Naive thymus-derived CD8-positive, alpha-beta T cell (primary cell): ENCODE data around the gene EPOP. TPM values are rescaled to one million over a fixed set of nuclear protein-coding genes. Genes with fewer than 3 reads are reported as not detected.

Source experiments
- ATAC-seq, 2 donors: fragments of 150-1000 bp; cut with Tn5 transposase in 1 of 2; sonication (Bioruptor Pico), chemical (Tn5 transposase) in 1 of 2; 1 replicate in 1 of 2; 2 replicates in 1 of 2; pipeline ENCODE4 v1.10.0; 2021; ENCODE audit warnings: mild to moderate bottlenecking in 2 of 2, moderate library complexity in 2 of 2
- POLR2A ChIA-PET: fragments of 350-600 bp; sonication (Branson Sonifier 250); formaldehyde crosslinking; loops from one replicate; lab custom pipeline; 2021; ENCODE audit warnings: antibody characterized with exemption; lab: Charles Lee
- DNase-seq, 10 donors: peaks; one replicate each; pipeline versions ENCODE4 v3.0.0 to v3.0.0-alpha.2; 2020 to 2022
- H3K27ac Mint-ChIP-seq, 10 donors: one replicate each; pipeline ENCODE4 v1.8.0; 2020 to 2022; ENCODE audit warnings: mild to moderate bottlenecking in 10 of 10, mixed read lengths in 10 of 10, moderate library complexity in 4 of 10, inconsistent platforms in 1 of 10
- H3K27me3 Mint-ChIP-seq, 5 donors: one replicate each; pipeline ENCODE4 v1.8.0; 2021 to 2022; ENCODE audit warnings: mixed read lengths in 5 of 5
- H3K36me3 Mint-ChIP-seq, 3 donors: one replicate each; pipeline ENCODE4 v1.8.0; 2020 to 2022; ENCODE audit warnings: mixed read lengths in 3 of 3, mild to moderate bottlenecking in 2 of 3, inconsistent platforms in 1 of 3
- H3K4me1 Mint-ChIP-seq, 4 donors: one replicate each; pipeline ENCODE4 v1.8.0; 2021 to 2022; ENCODE audit warnings: mixed read lengths in 4 of 4
- H3K4me3 Mint-ChIP-seq, 10 donors: one replicate each; pipeline ENCODE4 v1.8.0; 2020 to 2022; ENCODE audit warnings: mild to moderate bottlenecking in 10 of 10, mixed read lengths in 10 of 10, moderate library complexity in 6 of 10, inconsistent platforms in 1 of 10
- H3K9me3 Mint-ChIP-seq, 9 donors: one replicate each; pipeline ENCODE4 v1.8.0; 2020 to 2022; ENCODE audit warnings: mixed read lengths in 9 of 9, mild to moderate bottlenecking in 3 of 9, inconsistent platforms in 1 of 9, moderate library complexity in 1 of 9
- polyA plus RNA-seq, 3 donors: library from polyadenylated mRNA; unstranded; fragments of 300-500 nt; fragmentation: Illumina TruSeq; gene quantifications; one replicate each; pipeline ENCODE4 v1.2.3, GENCODE V29; 2021
- total RNA-seq, 8 experiments: library from RNA in 2 of 8; stranded (reverse) in 2 of 8; gene quantifications; one replicate each; pipeline ENCODE4 v1.2.3 and lab custom pipeline; 2021 to 2026

EPOP gene
- total and polyA plus RNA-seq, 5 experiments from 2014 or later, result 0.04 to 1.2 (median 0.63) TPM; not detected in 1

- H3K4me3 Mint-ChIP-seq, result no peak overlapping the region
- ATAC-seq, result no peak
- H3K9me3 Mint-ChIP-seq, result no peaks in the 10 kb centered on the region
- H3K36me3 Mint-ChIP-seq, result no peaks in the 10 kb centered on the region
- no peak for DNase-seq
- peaks cover 36 to 73% (median 56%) of the 10 kb centered on the region in 5 donors for H3K27me3 Mint-ChIP-seq
- no peak overlapping the region for H3K27ac Mint-ChIP-seq
- POLR2A ChIA-PET, result interaction anchor here (0.6 kb wide), 1 partner anchor 34 kb away, joined by 3 read pairs; no protein-coding TSS in a partner anchor
- H3K4me1 Mint-ChIP-seq, result peaks cover 5 to 18% (median 9%) of the 10 kb centered on the region in 4 donors
Measured at GRCh38 chr17:38667787-38668122, 7.0 kb downstream of the EPOP start.

GRCh38 chr17:38667099-38667786, 7.5 kb downstream of the EPOP start:
- H3K27me3 Mint-ChIP-seq, result peaks cover 33 to 68% (median 54%) of the 10 kb centered on the region in 5 donors
- DNase-seq, result peak in 8 of 10 donors; percentile 12 to 61 (median 42)
- peak overlapping the region in 1 of 10 donors; percentile 10 for H3K27ac Mint-ChIP-seq
- H3K4me3 Mint-ChIP-seq, result no peak overlapping the region
- peaks cover 5 to 17% (median 7%) of the 10 kb centered on the region in 4 donors for H3K4me1 Mint-ChIP-seq
- peak; percentile 35 to 65 for ATAC-seq
- H3K36me3 Mint-ChIP-seq, result peaks cover 0 to under 1% (median 0%) of the 10 kb centered on the region in 3 donors
- POLR2A ChIA-PET, result interaction anchor here (0.6 to 0.7 kb wide), 2 partner anchors 34 to 135 kb away, joined by 3 to 4 read pairs; no protein-coding TSS in a partner anchor
- H3K9me3 Mint-ChIP-seq, result no peaks in the 10 kb centered on the region

- no peaks in the 10 kb centered on the region for H3K9me3 Mint-ChIP-seq
- H3K27ac Mint-ChIP-seq, result no peak overlapping the region
- H3K4me3 Mint-ChIP-seq, result no peak overlapping the region
- peaks cover under 1 to 6% (median 2%) of the 10 kb centered on the region in 4 donors for H3K4me1 Mint-ChIP-seq
- peaks cover 13 to 37% (median 31%) of the 10 kb centered on the region in 5 donors for H3K27me3 Mint-ChIP-seq
- ATAC-seq (no peak), DNase-seq (peak in 1 of 10 donors; percentile 44)
- peaks cover 0 to 2% (median 0%) of the 10 kb centered on the region in 3 donors for H3K36me3 Mint-ChIP-seq
- POLR2A ChIA-PET, result no interaction called here
Measured at GRCh38 chr17:38663964-38664644, 10.7 kb downstream of the EPOP start.

- H3K27ac Mint-ChIP-seq, result no peak overlapping the region
- no peak for DNase-seq
- H3K4me1 Mint-ChIP-seq, result peaks cover 9 to 15% (median 9%) of the 10 kb centered on the region in 4 donors
- no peaks in the 10 kb centered on the region for H3K9me3 Mint-ChIP-seq
- POLR2A ChIA-PET, result no interaction called here
- H3K36me3 Mint-ChIP-seq, result peaks cover 0 to 2% (median 0%) of the 10 kb centered on the region in 3 donors
- ATAC-seq, result peak; percentile 65 to 66
- no peak overlapping the region for H3K4me3 Mint-ChIP-seq
- H3K27me3 Mint-ChIP-seq, result peaks cover 6 to 35% (median 24%) of the 10 kb centered on the region in 5 donors
Measured at GRCh38 chr17:38663125-38663751, 11.5 kb downstream of the EPOP start.

GRCh38 chr17:38660097-38661025, 14.4 kb downstream of the EPOP start:
- Mint-ChIP-seq H3K4me1 (peaks cover 11 to 22% (median 18%) of the 10 kb centered on the region in 4 donors), H3K36me3 (peaks cover 0 to 2% (median 0%) of the 10 kb centered on the region in 3 donors), H3K27ac (peak overlapping the region in 2 of 10 donors; percentile 32 to 57), H3K27me3 (peaks cover 2 to 35% (median 23%) of the 10 kb centered on the region in 5 donors), H3K9me3 (no peaks in the 10 kb centered on the region), H3K4me3 (no peak overlapping the region)
- POLR2A ChIA-PET, result no interaction called here
- DNase-seq, result no peak
- no peak for ATAC-seq

GRCh38 chr17:38659415-38659814, 15.3 kb downstream of the EPOP start:
- DNase-seq (no peak), ATAC-seq (no peak)
- peaks cover 0 to 2% (median 0%) of the 10 kb centered on the region in 3 donors for H3K36me3 Mint-ChIP-seq
- POLR2A ChIA-PET, result no interaction called here
- no peak overlapping the region for H3K4me3 Mint-ChIP-seq
- peaks cover 13 to 26% (median 21%) of the 10 kb centered on the region in 4 donors for H3K4me1 Mint-ChIP-seq
- H3K9me3 Mint-ChIP-seq, result no peaks in the 10 kb centered on the region
- no peak overlapping the region for H3K27ac Mint-ChIP-seq
- H3K27me3 Mint-ChIP-seq, result peaks cover 2 to 38% (median 23%) of the 10 kb centered on the region in 5 donors

- H3K4me1 Mint-ChIP-seq, result peaks cover 13 to 28% (median 26%) of the 10 kb centered on the region in 4 donors
- no peaks in the 10 kb centered on the region for H3K9me3 Mint-ChIP-seq
- H3K27ac Mint-ChIP-seq, result peak overlapping the region in 3 of 10 donors; percentile 59 to 66 (median 62)
- POLR2A ChIA-PET, result no interaction called here
- H3K4me3 Mint-ChIP-seq, result peak overlapping the region in 4 of 10 donors; percentile 38 to 63 (median 58)
- peak in 1 of 2 donors; percentile 42 for ATAC-seq
- DNase-seq, result no peak
- peaks cover 2 to 38% (median 20%) of the 10 kb centered on the region in 5 donors for H3K27me3 Mint-ChIP-seq
- H3K36me3 Mint-ChIP-seq, result peaks cover 0 to 2% (median 0%) of the 10 kb centered on the region in 3 donors
Measured at GRCh38 chr17:38658741-38659345, 15.9 kb downstream of the EPOP start.

- peak overlapping the region in 6 of 10 donors; percentile 38 to 63 (median 58) for H3K4me3 Mint-ChIP-seq
- H3K27me3 Mint-ChIP-seq, result peaks cover 4 to 39% (median 19%) of the 10 kb centered on the region in 5 donors
- no peak for DNase-seq
- H3K36me3 Mint-ChIP-seq, result peaks cover 0 to 2% (median 0%) of the 10 kb centered on the region in 3 donors
- H3K9me3 Mint-ChIP-seq, result no peaks in the 10 kb centered on the region
- POLR2A ChIA-PET, result no interaction called here
- peak overlapping the region in 5 of 10 donors; percentile 43 to 66 (median 59) for H3K27ac Mint-ChIP-seq
- peaks cover 13 to 28% (median 26%) of the 10 kb centered on the region in 4 donors for H3K4me1 Mint-ChIP-seq
- ATAC-seq, result no peak
Measured at GRCh38 chr17:38657824-38658740, 16.7 kb downstream of the EPOP start.

- H3K36me3 Mint-ChIP-seq, result peaks cover 0 to under 1% (median 0%) of the 10 kb centered on the region in 3 donors
- DNase-seq (no peak), ATAC-seq (peak in 1 of 2 donors; percentile 57)
- peak overlapping the region in 3 of 10 donors; percentile 18 to 65 (median 55) for H3K27ac Mint-ChIP-seq
- POLR2A ChIA-PET, result no interaction called here
- peaks cover 4 to 39% (median 15%) of the 10 kb centered on the region in 5 donors for H3K27me3 Mint-ChIP-seq
- peaks cover 13 to 28% (median 26%) of the 10 kb centered on the region in 4 donors for H3K4me1 Mint-ChIP-seq
- peak overlapping the region in 7 of 10 donors; percentile 8 to 61 (median 41) for H3K4me3 Mint-ChIP-seq
- no peaks in the 10 kb centered on the region for H3K9me3 Mint-ChIP-seq
Measured at GRCh38 chr17:38656959-38657823, 17.6 kb downstream of the EPOP start.
